Left renal pelvis (tissue), 4 donors: ENCODE measurements around the gene DFFA. TPM values are rescaled to one million over a fixed set of nuclear protein-coding genes. Genes with fewer than 3 reads are reported as not detected.
"Not testable (repeated sequence)": the region's sequence is repeated elsewhere in the genome, so short reads cannot be mapped to it uniquely, and the experiment has no call there.

Experiments
- DNase-seq, 4 donors: peaks; one replicate each; pipeline ENCODE4 v3.0.0-alpha.2; 2013; ENCODE audit warnings: low read depth in 4 of 4, low spot score in 3 of 4
- polyA plus RNA-seq, 4 donors: library from polyadenylated mRNA; unstranded; fragments of 120-200 nt; gene quantifications; one replicate each; pipeline ENCODE4 v1.2.1, GENCODE V29; 2013; ENCODE audit not compliant: insufficient read length in 4 of 4

DFFA gene
- polyA plus RNA-seq, 4 donors = 27.6 to 50.1 (median 42.1) TPM

GRCh38 chr1:10470043-10470442 lies 2.3 kb downstream of the DFFA start:
- DNase-seq = no peak

- DNase-seq = no peak
These were observed 5.3 kb downstream of the DFFA start for GRCh38 chr1:10467078-10467477.

DNA sequence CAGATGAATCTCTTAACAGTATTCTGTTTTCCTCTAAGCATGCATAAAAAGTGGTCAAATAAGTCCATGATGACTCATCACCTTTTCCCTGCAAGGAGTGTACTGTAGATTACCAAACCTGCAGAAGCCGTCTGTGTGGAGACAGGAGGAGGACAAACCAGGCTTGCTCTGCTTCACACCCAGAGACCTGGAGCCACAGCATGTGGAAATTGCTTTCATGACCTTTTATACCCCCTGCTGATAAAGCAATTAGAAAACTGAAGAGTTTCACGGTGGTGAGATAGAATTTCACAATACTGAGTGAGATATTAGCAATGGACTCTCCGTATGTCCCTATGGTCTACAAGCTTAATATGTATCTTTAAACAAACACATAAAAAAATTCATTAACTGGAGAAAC lies 13.1 kb downstream of the DFFA start:
- DNase-seq = no peak

DNA sequence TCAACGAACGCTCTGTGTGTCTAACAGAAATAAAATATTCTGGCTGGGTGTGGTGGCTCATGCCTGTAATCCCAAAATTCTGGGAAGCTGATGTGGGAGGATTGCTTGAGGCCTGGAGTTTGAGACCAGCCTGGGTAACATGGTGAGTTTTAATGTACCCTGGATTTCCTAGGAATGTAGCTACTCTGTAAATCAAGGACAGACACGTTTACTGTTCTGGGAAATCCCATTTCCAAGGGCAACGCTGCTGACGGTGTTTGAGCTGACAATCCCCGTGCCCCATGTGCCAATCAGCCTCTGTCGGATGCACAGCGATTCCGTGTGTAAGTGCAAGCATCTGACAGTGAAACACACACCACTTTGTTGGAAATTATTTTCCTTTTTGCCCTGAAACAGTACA lies 14.5 kb downstream of the DFFA start:
- no peak for DNase-seq

DNA sequence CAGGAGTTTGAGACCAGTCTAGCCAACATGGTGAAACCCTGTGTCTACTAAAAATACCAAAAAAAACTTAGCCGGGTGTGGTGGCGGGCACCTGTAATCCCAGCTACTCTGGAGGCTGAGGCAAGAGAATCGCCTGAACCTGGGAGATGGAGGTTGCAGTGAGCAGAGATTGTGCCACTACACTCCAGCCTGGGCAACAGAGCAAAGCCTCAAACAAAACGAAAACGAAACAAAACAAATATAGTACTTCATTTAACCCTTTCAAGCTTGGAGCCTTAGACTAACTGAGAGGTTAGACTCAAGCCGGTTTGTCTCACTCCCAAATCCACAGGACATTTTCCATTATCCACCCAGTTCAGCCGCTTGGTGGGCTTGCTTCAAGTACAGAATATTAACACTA lies 14.9 kb downstream of the DFFA start:
- DNase-seq = not testable (repeated sequence)

DNA sequence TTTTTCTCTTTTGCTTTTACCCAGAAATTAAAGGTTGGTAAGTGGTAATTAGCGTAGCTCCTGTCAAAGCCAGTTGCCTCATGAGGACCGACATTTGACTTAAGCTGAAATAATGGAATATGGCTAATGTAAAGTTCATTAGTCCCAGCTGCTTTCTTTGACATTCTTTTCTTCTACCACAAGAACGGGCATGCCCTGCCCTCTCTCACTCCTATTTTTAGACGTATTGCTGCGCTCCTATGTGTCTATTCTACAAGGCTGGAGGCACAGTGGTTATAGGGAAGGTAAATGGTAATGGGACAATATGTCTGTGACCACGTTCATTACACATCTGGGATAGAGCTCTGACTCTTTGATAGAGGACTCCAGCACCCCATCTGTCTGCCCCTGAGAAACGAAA lies 15.7 kb downstream of the DFFA start:
- no peak for DNase-seq

DNA sequence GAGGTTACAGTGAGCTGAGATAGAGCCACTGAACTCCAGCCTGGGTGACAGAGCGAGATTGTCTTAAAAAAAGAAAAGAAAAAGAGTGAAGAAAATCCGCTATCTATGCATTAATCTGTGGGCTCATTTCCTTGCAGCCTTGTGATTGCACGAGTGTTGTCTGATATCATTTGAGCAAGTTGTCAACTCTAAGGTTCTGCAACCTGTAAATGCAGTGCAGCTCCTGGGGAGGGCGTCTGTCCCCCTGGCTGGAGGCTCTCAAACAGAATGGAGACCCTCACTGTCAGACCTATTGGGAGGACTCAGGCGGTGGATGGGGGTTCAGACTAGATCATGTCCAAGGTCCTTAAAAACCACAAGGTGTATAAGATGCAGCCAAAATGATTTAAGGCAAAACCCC lies 16.3 kb downstream of the DFFA start:
- DNase-seq = no peak

GRCh38 chr1:10451287-10451686 lies 21.0 kb downstream of the DFFA start:
- DNase-seq = no peak

GRCh38 chr1:10450836-10451235 lies 21.5 kb downstream of the DFFA start:
- no peak for DNase-seq

DNA sequence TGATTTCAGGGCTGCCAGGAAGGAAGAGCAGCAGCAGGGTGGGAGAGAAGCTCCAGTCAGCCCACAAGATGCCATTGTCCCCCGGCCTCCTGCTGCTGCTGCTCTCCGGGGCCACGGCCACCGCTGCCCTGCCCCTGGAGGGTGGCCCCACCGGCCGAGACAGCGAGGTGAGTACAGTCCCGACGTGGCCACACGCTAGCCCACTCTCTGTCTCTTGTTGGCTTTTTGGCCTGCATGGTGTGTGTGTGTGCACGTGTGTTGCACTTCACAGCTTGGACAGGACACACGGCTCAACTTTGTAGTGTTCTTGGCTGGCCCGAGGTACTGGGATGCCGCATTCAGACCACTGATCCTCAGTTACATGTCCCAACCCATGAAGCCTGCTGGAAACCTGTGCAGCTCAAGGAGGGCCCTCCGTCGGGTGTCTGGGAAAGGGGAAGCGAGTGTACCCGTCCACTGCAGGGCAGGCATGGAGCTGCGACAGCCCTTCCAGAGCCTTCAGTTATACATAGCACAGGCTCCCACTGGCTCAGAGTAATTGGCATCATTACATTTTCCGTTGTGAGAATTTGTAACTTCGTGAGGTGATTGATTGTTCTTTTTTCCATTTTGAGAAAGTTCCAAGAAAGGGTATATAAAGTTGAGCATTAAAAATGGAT lies 22.0 kb downstream of the DFFA start:
- no peak for DNase-seq

- no peak for DNase-seq
These were observed 22.6 kb downstream of the DFFA start, which contains the start of gene CORT for GRCh38 chr1:10449751-10450150. Gene CORT (plus strand): TSS chr1:10450031. CDS start chr1:10450224, 193 bp downstream.

GRCh38 chr1:10446790-10447422 lies 25.4 kb downstream of the DFFA start:
- no peak for DNase-seq

DNA sequence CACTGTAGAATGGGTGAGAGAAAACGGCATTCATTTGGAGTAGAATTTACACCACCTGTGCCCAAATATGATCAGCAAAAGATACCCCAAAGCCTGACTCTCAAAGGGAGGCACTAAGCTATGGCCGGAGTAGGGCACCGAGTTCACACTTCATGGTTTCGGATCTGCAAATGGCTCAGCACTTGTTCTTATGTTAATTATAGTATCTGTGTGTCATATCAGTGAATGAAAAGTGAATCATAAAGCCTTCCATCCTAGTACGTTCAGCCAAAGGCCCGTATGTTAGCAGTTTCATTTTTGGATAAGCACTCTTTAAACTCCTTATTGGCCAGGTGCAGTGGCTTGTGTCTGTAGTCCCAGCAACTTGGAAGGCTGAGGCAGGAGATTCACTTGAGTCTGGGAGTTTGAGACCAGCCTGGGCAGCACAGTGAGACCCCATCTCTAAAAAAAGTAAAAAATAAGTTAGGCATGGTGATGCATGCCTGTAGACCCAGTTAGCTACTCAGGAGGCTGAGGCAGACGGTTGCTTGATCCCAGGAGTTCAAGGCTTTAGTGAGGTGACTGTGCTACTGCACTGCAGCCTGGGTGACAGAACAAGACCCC lies 27.4 kb downstream of the DFFA start:
- DNase-seq = no peak

GRCh38 chr1:10444248-10444647 lies 28.1 kb downstream of the DFFA start:
- no peak for DNase-seq

DNA sequence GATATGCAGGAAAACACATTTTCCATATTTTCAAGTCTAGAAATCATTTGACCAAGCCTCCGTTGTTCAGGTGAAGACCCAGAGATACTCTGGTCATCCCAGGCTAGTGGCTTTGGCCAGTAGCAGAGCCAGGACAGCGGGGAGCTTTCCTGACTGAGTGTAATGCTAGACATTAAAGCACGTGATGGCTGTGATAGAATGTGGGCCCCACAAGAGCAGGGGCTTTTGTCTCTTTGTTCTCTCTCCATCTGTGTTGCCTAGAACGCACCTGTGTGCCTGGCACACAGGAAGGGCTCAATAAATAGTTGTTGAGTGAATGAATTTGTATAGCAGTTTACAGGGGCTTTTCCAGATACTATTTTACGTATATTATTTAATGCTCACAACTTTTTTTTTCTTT lies 31.5 kb downstream of the DFFA start:
- no peak for DNase-seq

DNA sequence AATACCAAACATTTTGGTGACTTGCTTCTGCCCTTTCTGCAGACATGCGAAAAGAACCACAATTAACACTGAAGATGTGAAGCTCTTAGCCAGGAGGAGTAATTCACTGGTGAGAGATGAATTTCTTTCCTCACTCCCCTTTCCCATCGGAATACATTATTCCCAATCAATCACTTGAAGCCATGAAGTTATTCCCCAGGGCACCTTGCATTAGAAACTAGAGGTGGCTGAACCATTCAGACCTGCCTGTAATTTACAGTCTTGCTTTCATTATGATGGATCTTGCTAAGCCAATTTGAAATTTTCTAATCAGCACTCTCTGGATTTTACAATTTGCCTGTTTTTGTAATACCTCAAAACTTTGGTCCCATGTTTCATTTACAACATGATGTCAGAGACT lies 32.0 kb downstream of the DFFA start:
- DNase-seq = no peak

DNA sequence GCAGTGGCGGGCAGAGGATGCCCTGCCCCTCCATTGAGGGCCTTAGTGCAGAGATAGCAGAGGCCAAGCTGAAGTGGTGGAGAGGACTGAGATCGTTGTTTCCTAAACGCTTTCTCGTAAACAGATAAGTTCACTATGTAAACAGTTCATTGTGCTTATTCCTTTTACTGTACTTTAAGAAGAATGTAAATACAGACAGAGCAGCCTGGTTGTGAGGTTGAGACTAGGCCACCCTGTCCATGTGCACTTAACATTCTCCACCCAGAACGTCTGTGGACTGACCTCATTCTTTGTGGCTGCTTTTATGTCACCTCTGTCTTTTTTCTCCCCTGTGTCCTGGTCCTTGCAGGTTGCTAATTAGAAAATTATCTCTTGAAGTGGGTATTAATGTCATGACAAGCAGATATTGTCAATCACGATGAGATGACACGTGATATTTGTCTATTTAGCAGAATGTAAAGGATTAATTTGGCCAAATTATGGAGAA lies 33.6 kb downstream of the DFFA start:
- no peak for DNase-seq

GRCh38 chr1:10437052-10437451 lies 35.3 kb downstream of the DFFA start:
- no peak for DNase-seq

DNA sequence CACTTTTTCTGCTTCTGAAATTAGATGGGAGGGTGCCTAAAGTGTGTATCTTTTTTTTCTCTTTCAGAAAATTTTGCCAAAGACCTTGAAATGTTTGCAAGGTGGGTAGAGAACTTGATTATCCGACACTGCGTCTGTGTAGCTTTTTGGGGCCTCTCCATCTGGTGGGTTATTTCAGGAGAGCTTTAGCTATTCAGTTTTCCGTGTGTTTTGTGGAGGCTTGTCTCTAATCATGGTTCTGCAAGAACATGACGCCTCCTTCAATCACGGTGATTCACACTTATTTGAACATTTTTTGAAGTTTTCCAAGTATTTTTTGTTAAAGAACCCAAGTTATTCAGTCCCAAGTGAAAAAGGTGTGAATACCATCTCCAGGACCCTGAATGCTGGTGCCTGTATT lies 37.7 kb downstream of the DFFA start:
- no peak for DNase-seq

DNA sequence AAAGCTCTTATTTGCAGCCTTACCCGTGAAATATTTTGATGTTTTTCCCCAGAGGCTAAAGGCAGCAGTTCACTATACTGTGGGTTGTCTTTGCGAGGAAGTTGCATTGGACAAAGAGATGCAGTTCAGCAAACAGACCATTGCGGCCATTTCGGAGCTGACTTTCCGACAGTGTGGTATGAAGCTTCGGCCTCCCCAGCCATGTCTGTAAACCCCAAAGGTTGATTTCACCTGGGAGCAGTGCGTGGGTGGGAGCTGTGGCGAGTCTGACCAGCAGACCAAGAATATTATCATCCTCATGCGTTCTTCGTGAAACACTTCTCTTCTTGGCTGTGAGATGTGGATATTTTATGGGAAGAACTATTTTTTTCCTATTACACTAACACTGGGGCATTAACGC lies 38.5 kb downstream of the DFFA start:
- DNase-seq = no peak

- DNase-seq = no peak
These were observed 39.2 kb downstream of the DFFA start for GRCh38 chr1:10432910-10433700.
